NCI-H82 treated with DMSO at 0.1 percent for 48 hours (cell line): ENCODE measurements around the gene GPR152.

Source experiments
- DNase-seq: peaks from one replicate; lab custom pipeline; 2025; ENCODE audit not compliant: unreplicated experiment; lab: John Stamatoyannopoulos, UW

The GPR152 gene

GRCh38 chr11:67441731-67442351 is 10.7 kb downstream of the GPR152 start:
- no peak for DNase-seq

GRCh38 chr11:67441098-67441563 is 11.4 kb downstream of the GPR152 start:
- no peak for DNase-seq

- DNase-seq, result no peak
Measured at GRCh38 chr11:67440229-67441097, 12.1 kb downstream of the GPR152 start.

- no peak for DNase-seq
Measured at GRCh38 chr11:67439321-67440228, 13.0 kb downstream of the GPR152 start.

GRCh38 chr11:67438158-67438902 is 14.2 kb downstream of the GPR152 start:
- no peak for DNase-seq

GRCh38 chr11:67437809-67438157 is 14.7 kb downstream of the GPR152 start:
- DNase-seq, result no peak

GRCh38 chr11:67437082-67437808 is 15.3 kb downstream of the GPR152 start, which contains the start of gene PTPRCAP:
Gene PTPRCAP (minus strand): TSS chr11:67437682. CDS start chr11:67437619, 63 bp downstream.
- no peak for DNase-seq

GRCh38 chr11:67436459-67437081 is 16.0 kb downstream of the GPR152 start:
- no peak for DNase-seq

GRCh38 chr11:67435727-67436458 is 16.6 kb downstream of the GPR152 start:
- no peak for DNase-seq

- no peak for DNase-seq
Measured at GRCh38 chr11:67435031-67435726, 17.4 kb downstream of the GPR152 start.

- no peak for DNase-seq
Measured at GRCh38 chr11:67434395-67434881, 18.1 kb downstream of the GPR152 start.

- DNase-seq, result no peak
Measured at GRCh38 chr11:67433536-67434394, 18.8 kb downstream of the GPR152 start.

- no peak for DNase-seq
Measured at GRCh38 chr11:67432655-67433349, 19.7 kb downstream of the GPR152 start.

- DNase-seq, result no peak
Measured at GRCh38 chr11:67431346-67432249, 20.9 kb downstream of the GPR152 start.

GRCh38 chr11:67429722-67430121 is 22.8 kb downstream of the GPR152 start:
- DNase-seq, result no peak
